H9 (cell line): Measurements from ENCODE around the gene JMJD1C. TPM values are rescaled to one million over a fixed set of nuclear protein-coding genes. Genes with fewer than 3 reads are reported as not detected.
A peak's percentile ranks its signal among the peaks of the same experiment; 100 is the strongest.

Source experiments
- DNase-seq: peaks from one replicate; pipeline ENCODE4 v3.0.0-alpha.2; 2017
- H2AFZ ChIP-seq: one replicate; pipeline ENCODE4 v1.6.1; 2013; ENCODE audit warnings: mild to moderate bottlenecking, low read length, control low read depth, moderate library complexity
- H2AK5ac ChIP-seq: 2 replicates; pipeline ENCODE4 v1.6.1; 2013; ENCODE audit warnings: low read length, control low read depth, mixed read lengths; ENCODE audit not compliant: insufficient read length
- H2BK120ac ChIP-seq: one replicate; pipeline ENCODE4 v1.6.1; 2013; ENCODE audit warnings: low read depth, mild to moderate bottlenecking, low read length, control low read depth, inconsistent platforms; ENCODE audit not compliant: poor library complexity, severe bottlenecking
- H2BK12ac ChIP-seq: 2 replicates; pipeline ENCODE4 v1.6.1; 2013; ENCODE audit warnings: low read length, control low read depth, mixed read lengths, low read depth; ENCODE audit not compliant: insufficient read length
- H2BK15ac ChIP-seq: 2 replicates; pipeline ENCODE4 v1.6.1; 2013; ENCODE audit warnings: low read depth, low read length, control low read depth
- H2BK20ac ChIP-seq: one replicate; pipeline ENCODE4 v1.6.1; 2013; ENCODE audit warnings: low read depth, mild to moderate bottlenecking, low read length, control low read depth, inconsistent platforms; ENCODE audit not compliant: poor library complexity, severe bottlenecking
- H2BK5ac ChIP-seq: 2 replicates; pipeline ENCODE4 v1.6.1; 2013; ENCODE audit warnings: low read length, control low read depth, mixed read lengths; ENCODE audit not compliant: insufficient read length
- H3K14ac ChIP-seq: 2 replicates; pipeline ENCODE4 v1.6.1; 2013; ENCODE audit warnings: low read length, control low read depth; ENCODE audit not compliant: insufficient read depth
- H3K18ac ChIP-seq: 2 replicates; pipeline ENCODE4 v1.6.1; 2013; ENCODE audit warnings: low read depth, mild to moderate bottlenecking, mixed read lengths, low read length, control low read depth; ENCODE audit not compliant: insufficient read length
- H3K23ac ChIP-seq: 2 replicates; pipeline ENCODE4 v1.6.1; 2013; ENCODE audit warnings: low read length, control low read depth, mixed read lengths, low read depth; ENCODE audit not compliant: insufficient read length
- H3K23me2 ChIP-seq: 2 replicates; pipeline ENCODE4 v1.6.1; 2013; ENCODE audit warnings: low read depth, mild to moderate bottlenecking, mixed read lengths, low read length, control low read depth; ENCODE audit not compliant: insufficient read length, poor library complexity, severe bottlenecking
- H3K27ac ChIP-seq: 2 replicates; pipeline ENCODE4 v1.5.1; 2013; ENCODE audit warnings: low read length, control low read depth, mixed read lengths, low read depth; ENCODE audit not compliant: insufficient read length
- H3K27me3 ChIP-seq: 2 replicates; pipeline ENCODE4 v1.6.1; 2013; ENCODE audit warnings: low read length, control low read depth, inconsistent platforms; ENCODE audit not compliant: insufficient read depth
- H3K4ac ChIP-seq: 2 replicates; pipeline ENCODE4 v1.6.1; 2013; ENCODE audit warnings: low read depth, mild to moderate bottlenecking, control low read depth, inconsistent platforms, low read length, moderate library complexity
- H3K4me1 ChIP-seq: 2 replicates; pipeline ENCODE4 v1.6.1; 2013; ENCODE audit warnings: low read length, control low read depth, inconsistent platforms; ENCODE audit not compliant: insufficient read depth
- H3K4me2 ChIP-seq: 2 replicates; pipeline ENCODE4 v1.6.1; 2013; ENCODE audit warnings: low read length, control low read depth, mixed read lengths; ENCODE audit not compliant: insufficient read length, insufficient read depth
- H3K56ac ChIP-seq: 2 replicates; pipeline ENCODE4 v1.6.1; 2013; ENCODE audit warnings: low read depth, mild to moderate bottlenecking, mixed read lengths, low read length, control low read depth; ENCODE audit not compliant: insufficient read length
- H3K79me1 ChIP-seq: 2 replicates; pipeline ENCODE4 v1.6.1; 2013; ENCODE audit warnings: low read depth, mild to moderate bottlenecking, moderate library complexity, low read length, control low read depth, inconsistent platforms; ENCODE audit not compliant: insufficient read depth, poor library complexity, severe bottlenecking
- H3K79me2 ChIP-seq: 2 replicates; pipeline ENCODE4 v1.6.1; 2013; ENCODE audit warnings: low read length, control low read depth, inconsistent platforms; ENCODE audit not compliant: insufficient read depth
- H3K9ac ChIP-seq: 2 replicates; pipeline ENCODE4 v1.6.1; 2013; ENCODE audit warnings: low read length, control low read depth, mixed read lengths; ENCODE audit not compliant: insufficient read length; ENCODE audit errors: extremely low read depth
- H3K9me3 ChIP-seq: one replicate; pipeline ENCODE4 v1.6.1; 2013; ENCODE audit warnings: low read depth, low read length, inconsistent platforms; ENCODE audit not compliant: control insufficient read depth
- H3T11ph ChIP-seq: one replicate; pipeline ENCODE4 v1.6.1; 2013; ENCODE audit warnings: mild to moderate bottlenecking, low read length, control low read depth, inconsistent platforms
- H4K20me1 ChIP-seq: one replicate; pipeline ENCODE4 v1.6.1; 2013; ENCODE audit not compliant: control insufficient read depth, insufficient read length, insufficient read depth
- H4K5ac ChIP-seq: 2 replicates; pipeline ENCODE4 v1.6.1; 2013; ENCODE audit warnings: low read depth, mild to moderate bottlenecking, mixed read lengths, low read length, control low read depth; ENCODE audit not compliant: insufficient read length
- H4K8ac ChIP-seq: replicated peaks from 2 replicates; pipeline ENCODE4 v1.6.1; 2013; ENCODE audit warnings: low read length, control low read depth, mixed read lengths, low read depth; ENCODE audit not compliant: insufficient read length
- H4K91ac ChIP-seq: 2 replicates; pipeline ENCODE4 v1.6.1; 2013; ENCODE audit warnings: low read depth, mild to moderate bottlenecking, moderate library complexity, mixed read lengths, low read length, control low read depth; ENCODE audit not compliant: insufficient read length
- H3K27ac Mint-ChIP-seq, 3 experiments: 2 replicates in 2 of 3; 3 replicates in 1 of 3; pipeline ENCODE4 v1.8.0; 2020 to 2021; ENCODE audit warnings: mixed read lengths in 3 of 3, mild to moderate bottlenecking in 1 of 3, moderate library complexity in 1 of 3
- H3K27me3 Mint-ChIP-seq: 2 replicates; pipeline ENCODE4 v1.8.0; 2021; ENCODE audit warnings: low read depth, mild to moderate bottlenecking, moderate library complexity, mixed read lengths
- H3K36me3 Mint-ChIP-seq, 3 experiments: 2 replicates in 2 of 3; 3 replicates in 1 of 3; pipeline ENCODE4 v1.8.0; 2020 to 2021; ENCODE audit warnings: low read depth in 3 of 3, mixed read lengths in 3 of 3; ENCODE audit not compliant: insufficient read depth in 1 of 3
- H3K4me1 Mint-ChIP-seq, 2 experiments: 2 replicates each; pipeline ENCODE4 v1.8.0; 2020; ENCODE audit warnings: mixed read lengths in 2 of 2
- H3K4me3 Mint-ChIP-seq, 2 experiments: 2 replicates in 1 of 2; 3 replicates in 1 of 2; pipeline ENCODE4 v1.8.0; 2020 to 2021; ENCODE audit warnings: mild to moderate bottlenecking in 2 of 2, mixed read lengths in 2 of 2, moderate library complexity in 1 of 2
- H3K9me3 Mint-ChIP-seq, 2 experiments: 2 replicates in 1 of 2; 3 replicates in 1 of 2; pipeline ENCODE4 v1.8.0; 2020; ENCODE audit warnings: mild to moderate bottlenecking in 2 of 2, mixed read lengths in 2 of 2, moderate library complexity in 1 of 2
- CTCF ChIP-seq: fragments of 200-600 bp; sonication (generic); conservative IDR thresholded peaks from 3 replicates; pipeline ENCODE4 v1.8.0; 2021; ENCODE audit warnings: antibody characterized with exemption, mild to moderate bottlenecking
- WGBS: extraction: QIAGEN DNeasy Blood & Tissue Kit; methylation state at CpG from one replicate; pipeline ENCODE4 v1.1.7; 2013; ENCODE audit warnings: missing lambda C conversion rate, low lambda C conversion rate, mixed read lengths; ENCODE audit not compliant: insufficient read length; ENCODE audit errors: extremely low coverage; 5-methylcytosine and 5-hydroxymethylcytosine counted together
- total RNA-seq: library from RNA; stranded (reverse); gene quantifications from 2 replicates; pipeline ENCODE4 v1.2.1, GENCODE V29; 2021

JMJD1C gene
- total RNA-seq, 1 experiment from 2014 or later: 200 TPM

GRCh38 chr10:63258920-63259678, 206.7 kb downstream of the JMJD1C start:
- no peaks in the 10 kb centered on the region for H3K79me1 ChIP-seq

More at GRCh38 chr10:63258920-63259678, 206.7 kb downstream of the JMJD1C start:
- Mint-ChIP-seq H3K9me3 (no peaks in the 10 kb centered on the region), H3K27ac (peak overlapping the region in 1 of 3 experiments; percentile 82; a peak in 2 of 7 replicates), H3K4me3 (peak overlapping the region in 1 of 2 experiments; percentile 68; a peak in 4 of 5 replicates), H3K36me3 (peaks cover 47 to 73% (median 56%) of the 10 kb centered on the region in 3 experiments), H3K4me1 (peaks cover 62 to 70% of the 10 kb centered on the region in 2 experiments), H3K27me3 (no peaks in the 10 kb centered on the region)
- peak overlapping the region; percentile 8 for H3K4me2 ChIP-seq
- H3K18ac ChIP-seq: no peak overlapping the region
- H3K9me3 ChIP-seq: no peaks in the 10 kb centered on the region
- no peak for TF ChIP-seq CTCF
- no peak overlapping the region for H2BK120ac ChIP-seq
- no peak overlapping the region for H2BK15ac ChIP-seq
- no peak overlapping the region for H3K23ac ChIP-seq
- H4K91ac ChIP-seq: no peak overlapping the region
- H3K56ac ChIP-seq: no peak overlapping the region
- no CpG with 5 or more reads among the region's 2 CpGs for WGBS
- H3K9ac ChIP-seq: no peak overlapping the region
- H4K20me1 ChIP-seq: no peaks in the 10 kb centered on the region
- H2BK5ac ChIP-seq: no peak overlapping the region
- no peak overlapping the region for H2AFZ ChIP-seq
- no peak overlapping the region for H3T11ph ChIP-seq
- H3K4ac ChIP-seq: no peak overlapping the region
- no peaks in the 10 kb centered on the region for H3K4me1 ChIP-seq
- H3K79me2 ChIP-seq: peaks cover 84% of the 10 kb centered on the region
- no peak overlapping the region for H2AK5ac ChIP-seq
- no peak overlapping the region for H3K14ac ChIP-seq
- H4K5ac ChIP-seq: no peak overlapping the region
- no peak for DNase-seq
- H2BK20ac ChIP-seq: no peak overlapping the region
- H3K23me2 ChIP-seq: no peaks in the 10 kb centered on the region
- H3K27me3 ChIP-seq: no peaks in the 10 kb centered on the region
- H4K8ac ChIP-seq: no peak overlapping the region
- no peak overlapping the region for H3K27ac ChIP-seq
- no peak overlapping the region for H2BK12ac ChIP-seq
